Stimulated activated CD4-positive, alpha-beta T cell treated with anti-CD3 and anti-CD28 coated beads, Interleukin-15, amount 100 ng/mL, for 48 hours (primary cell): ENCODE results near the gene UBE3C.
A peak's percentile ranks its signal among the peaks of the same experiment; 100 is the strongest.
"Not testable (repeated sequence)": the region's sequence is repeated elsewhere in the genome, so short reads cannot be mapped to it uniquely, and the experiment has no call there.

Experiments used
- DNase-seq, 2 donors: peaks; one replicate each; pipeline ENCODE4 v3.0.0-alpha.2; 2020; ENCODE audit warnings: low read depth in 2 of 2

The UBE3C gene

DNA sequence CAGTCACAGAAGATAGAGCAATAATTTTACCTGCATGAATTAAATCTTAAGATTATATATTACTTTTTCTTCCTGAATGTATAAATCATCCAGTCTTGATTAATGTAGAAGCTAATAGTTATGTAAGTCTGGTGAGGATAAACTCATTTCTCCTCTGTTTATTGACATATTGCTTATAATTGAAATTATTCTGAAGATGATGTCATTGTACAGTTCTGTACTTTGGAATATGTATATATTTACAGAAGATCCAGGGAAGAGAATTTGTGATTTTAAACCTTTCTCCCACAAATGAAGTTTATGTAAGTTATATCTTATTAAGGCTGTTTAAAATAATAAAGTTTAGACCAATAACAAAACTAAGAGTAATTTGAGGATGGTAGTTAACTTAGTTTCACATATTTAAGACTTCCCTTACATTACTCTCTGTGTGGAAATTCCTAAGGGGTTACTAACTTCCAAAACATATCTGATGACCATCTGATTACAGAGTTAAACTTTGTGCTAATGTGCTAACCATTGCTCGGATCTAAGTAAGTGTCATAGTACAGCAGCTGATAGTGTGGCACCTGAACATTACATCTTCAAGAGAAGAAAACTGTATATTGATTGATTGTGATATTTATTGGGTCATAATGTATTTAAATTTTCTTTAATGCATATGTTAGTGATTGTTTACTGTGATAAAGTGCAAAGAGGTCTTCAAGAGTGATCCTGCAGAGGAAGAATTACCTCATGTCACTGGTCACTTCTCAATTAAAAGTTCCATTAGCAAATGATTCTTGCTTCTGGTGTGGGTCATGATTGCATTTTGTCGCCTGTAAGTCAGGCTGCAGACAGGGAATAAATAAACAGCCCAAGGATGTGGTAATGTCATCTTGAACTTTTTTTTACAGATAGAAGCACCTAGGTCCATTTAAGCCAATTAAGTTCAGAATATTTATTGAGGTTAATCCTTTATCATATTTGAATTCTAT is 96.9 kb downstream of the UBE3C start:
- DNase-seq, result no peak

DNA sequence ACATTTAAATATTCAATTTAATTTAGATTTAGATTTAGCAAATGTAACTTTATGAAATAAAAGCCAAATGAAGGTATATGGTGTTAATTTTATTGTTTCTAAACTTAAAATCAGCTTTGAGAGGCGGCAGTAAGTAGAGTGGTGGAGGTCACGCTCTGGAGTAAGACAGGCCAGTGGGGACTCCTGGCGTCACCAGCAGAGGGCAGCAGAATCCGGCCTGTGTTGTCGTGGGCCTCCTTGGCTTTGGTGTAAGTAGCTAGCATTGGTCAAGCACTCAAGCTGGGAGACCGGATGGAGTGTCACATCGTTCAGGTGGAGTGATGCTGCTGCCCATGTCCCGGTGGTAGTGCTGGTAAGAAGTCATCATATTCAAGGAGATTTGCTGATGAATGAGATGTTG is 99.4 kb downstream of the UBE3C start:
- no peak for DNase-seq

DNA sequence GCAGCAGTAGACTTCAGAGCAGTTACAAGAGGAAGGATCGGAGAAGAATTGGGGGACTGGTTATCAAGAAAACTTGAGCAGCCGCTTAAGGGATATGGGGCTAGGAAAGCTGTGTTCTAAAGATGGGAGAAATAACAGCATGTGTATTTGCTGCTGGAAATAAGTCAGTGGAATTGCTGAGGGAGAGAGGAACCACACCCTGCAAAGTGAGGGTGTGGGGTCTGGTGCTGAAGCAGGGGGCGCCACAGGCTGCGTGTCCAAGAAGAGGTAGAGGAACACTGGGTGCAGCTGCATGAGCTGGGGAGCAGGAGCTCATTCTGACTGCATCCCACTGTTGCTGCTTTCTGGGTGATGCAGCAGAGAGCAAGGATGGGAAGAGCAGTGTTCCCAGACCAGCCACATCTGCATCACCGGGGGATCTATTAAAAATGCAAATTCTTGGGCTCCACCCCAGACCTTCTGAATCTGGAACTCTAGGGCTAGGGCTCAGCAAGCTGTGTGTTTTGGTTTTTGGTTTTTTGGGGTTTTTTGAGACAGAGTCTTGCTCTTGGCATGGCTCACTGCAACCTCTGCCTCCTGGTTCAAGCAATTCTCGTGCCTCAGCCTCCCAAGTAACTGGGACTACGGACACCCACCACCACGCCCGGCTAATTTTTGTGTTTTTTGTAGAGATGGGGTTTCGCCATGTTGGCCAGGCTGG is 101.0 kb downstream of the UBE3C start:
- DNase-seq, result no peak

DNA sequence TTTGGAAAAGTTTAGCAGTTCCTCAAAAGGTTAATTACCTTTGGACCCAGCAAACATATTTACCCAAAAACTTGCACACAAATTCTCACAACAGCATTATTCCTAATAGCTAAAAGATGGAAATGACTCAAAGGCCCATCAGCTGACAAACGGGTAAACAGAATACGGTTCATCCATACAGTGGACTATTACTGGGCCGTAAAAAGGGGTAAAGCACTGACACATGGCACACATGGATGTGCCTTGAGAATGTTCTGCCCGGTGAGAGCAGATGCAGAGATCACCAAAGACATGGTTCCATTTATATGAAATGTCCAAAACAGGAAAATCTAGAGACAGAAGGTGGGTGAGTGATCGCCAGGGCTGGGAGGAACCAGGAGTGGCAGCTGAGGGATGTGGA is 102.9 kb downstream of the UBE3C start:
- no peak for DNase-seq

DNA sequence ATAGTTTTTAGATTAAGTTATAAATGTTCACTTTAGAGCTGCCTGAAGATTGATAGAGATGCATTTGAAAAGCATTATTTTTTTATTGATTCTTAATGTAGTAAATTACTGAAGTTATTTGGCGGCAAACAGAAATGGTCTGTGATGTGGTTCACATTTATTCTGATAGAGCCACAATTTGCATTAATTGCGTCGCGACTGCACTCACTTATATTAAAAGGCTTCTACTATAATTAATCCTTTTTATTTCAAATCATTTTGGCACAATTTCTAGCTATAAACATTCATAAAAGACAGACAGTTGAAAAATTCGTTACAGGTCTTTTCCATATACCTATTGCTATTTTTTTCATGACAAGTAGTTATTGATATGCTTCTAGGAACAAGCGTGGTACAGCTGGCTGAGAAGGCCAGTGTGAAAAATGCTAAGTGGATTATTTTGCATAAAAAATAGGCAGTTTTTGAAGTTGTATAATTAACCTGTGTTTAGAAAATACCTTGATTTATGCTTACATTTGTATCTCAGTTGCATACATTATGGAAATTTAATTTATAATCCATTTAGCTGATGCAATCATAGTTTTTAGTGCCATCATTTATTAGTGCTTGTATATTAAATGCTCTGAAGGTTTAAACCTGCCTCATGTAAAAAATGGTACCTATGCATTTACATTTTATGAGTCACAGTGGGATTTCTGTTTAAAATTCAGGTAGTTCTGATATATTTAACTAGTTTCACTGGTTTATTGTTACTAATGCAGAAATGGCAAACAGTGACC is 106.0 kb downstream of the UBE3C start:
- DNase-seq, result no peak

DNA sequence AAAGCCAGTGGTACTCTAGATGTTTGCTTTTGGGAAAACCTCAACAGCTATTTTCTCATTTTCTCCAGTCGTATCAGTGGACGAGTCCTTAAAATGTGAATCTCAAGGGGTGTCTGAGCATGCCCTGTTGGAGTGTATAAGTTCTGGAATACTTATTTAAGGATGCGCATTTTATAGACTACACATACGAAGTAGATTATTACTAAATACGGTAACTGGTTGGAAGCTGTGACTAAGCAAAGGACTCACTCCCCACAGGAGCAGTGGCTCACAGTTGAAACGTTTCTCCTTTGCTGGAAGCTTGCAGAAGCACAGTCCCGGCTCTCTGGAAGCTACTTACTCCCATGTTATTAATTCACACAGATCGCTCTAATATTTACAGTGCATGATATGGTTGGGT is 107.3 kb downstream of the UBE3C start:
- DNase-seq, result no peak

DNA sequence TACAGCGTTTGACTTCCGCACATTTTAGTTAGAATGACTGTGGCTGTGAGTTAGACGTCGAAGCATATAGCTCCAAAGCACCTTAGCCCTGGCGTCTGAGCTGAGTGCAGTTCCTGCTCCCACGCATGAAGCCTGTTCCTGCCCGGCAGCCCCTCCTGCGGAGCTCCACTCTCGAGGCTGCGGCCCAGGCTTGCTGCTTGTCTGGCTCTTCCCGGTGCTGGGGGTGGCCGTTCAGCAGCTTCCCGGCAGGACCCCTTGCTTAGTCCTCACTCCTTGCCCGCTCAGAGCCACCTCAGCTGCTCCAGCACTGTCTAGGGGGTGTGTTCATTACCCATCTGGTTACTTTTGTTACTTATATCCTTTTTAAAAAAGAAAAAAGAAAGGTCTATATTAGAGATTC is 109.9 kb downstream of the UBE3C start:
- DNase-seq, result no peak

DNA sequence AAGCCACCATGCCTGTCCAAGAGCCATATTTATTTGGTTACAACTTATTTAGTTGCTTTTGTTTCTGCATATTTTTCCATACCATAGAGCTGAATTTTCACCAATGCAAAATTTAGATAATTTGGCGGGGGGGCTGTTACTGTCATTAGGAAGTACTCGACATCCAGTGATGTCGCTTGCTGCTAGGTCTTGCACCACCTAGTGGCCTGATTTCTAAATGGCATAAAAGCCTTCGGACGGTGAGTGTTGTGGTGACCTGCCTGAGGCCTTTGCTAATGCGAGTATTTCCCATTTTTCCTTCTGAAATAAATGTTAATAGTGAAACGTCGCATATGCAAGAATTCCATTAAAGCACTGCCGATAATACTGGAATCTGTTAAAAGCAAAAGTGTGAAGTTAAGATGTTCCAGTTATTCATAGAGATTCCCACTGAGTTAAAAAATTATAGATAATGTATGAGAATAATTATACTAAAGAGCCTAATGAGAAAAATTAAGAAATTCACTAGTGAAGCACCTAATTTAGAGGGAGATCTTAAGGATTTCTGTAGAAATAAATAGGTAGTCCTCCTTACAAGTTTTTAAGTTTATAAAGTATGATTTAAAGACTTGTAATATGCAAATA is 112.0 kb downstream of the UBE3C start:
- peak in 1 of 2 donors; percentile 38 for DNase-seq

DNA sequence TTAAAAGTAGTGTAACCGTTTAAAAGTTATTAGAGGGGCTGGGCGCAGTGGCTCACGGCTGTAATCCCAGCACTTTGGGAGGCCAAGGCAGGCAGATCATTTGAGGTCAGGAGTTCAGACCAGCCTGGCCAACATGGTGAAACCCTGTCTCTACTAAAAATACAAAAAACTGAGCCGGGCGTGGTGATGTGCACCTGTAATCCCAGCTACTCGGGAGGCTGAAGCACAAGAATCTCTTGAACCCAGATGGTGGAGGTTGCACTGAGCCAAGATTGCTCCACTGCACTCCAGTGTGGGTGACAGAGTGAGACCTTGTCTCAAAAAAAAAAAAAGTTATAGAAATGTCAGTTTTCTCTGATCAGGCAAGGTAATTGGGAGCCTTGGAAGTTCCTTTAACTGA is 113.1 kb downstream of the UBE3C start:
- not testable (repeated sequence) for DNase-seq

DNA sequence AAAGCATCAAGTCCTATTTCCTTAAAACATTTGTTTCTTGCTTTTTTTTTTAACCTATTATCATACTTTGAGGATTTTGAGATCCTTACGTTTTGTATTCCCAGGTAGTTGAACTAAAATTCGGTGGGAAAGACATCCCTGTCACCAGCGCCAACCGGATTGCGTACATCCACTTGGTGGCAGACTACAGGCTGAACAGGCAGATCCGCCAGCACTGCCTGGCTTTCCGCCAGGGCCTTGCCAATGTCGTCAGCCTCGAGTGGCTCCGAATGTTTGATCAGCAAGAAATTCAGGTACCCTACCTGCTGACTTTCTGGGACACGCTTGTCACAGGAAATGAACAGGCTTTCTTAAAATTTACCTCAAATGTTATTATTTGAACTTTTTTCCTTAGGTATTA is 115.1 kb downstream of the UBE3C start:
- DNase-seq, result no peak

DNA sequence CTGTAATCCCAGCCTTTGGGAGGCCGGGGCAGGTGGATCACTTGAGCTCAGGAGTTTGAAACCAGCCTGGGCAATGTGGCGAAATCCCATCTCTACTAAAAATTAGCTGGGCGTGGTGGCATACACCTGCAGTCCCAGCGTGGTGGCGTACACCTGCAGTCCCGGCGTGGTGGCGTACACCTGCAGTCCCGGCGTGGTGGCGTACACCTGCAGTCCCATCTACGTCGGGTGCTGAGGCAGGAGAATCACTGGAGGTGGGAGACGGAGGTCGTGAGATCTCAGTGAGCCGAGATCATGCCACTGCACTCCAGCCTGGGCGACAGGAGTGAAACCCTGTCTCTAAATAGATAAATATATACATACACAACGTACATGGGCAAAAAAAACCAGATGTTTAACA is 116.1 kb downstream of the UBE3C start:
- DNase-seq, result not testable (repeated sequence)

DNA sequence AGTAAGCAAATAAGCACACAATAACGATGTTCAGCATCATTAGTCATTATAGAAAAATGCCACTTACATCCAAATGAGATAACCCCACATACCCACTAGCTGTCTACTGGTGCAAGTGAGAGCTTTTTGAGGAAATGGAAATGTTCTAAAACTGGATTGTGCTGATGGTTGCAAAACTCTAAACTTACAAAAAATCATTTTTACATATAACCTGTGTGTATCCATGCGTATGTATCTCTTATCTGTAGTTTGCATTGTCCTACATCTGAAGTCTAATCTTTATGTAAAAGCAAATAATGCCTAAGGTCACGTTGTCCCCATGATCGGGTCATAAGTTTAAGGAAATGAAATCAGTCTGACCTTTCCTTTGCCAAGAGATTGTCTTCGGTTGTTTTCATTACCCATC is 116.5 kb downstream of the UBE3C start:
- DNase-seq, result no peak

DNA sequence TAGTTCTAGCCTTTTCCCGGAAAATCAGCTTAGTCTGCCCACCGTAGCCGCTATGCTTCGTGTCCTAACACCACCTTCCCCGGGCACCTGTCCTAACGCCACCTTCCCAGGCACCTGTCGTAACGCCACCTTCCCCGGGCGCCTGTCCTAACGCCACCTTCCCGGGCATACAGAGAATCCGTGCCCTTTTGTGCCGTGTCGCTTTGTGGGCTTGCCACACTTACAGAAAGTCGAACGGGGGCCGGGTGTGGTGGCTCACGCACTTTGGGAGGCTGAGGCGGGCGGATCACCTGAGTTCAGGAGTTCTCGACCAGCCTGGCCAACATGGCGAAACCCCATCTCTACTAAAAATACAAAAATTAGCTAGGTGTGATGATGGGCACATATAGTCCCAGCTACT is 124.4 kb downstream of the UBE3C start:
- no peak for DNase-seq

DNA sequence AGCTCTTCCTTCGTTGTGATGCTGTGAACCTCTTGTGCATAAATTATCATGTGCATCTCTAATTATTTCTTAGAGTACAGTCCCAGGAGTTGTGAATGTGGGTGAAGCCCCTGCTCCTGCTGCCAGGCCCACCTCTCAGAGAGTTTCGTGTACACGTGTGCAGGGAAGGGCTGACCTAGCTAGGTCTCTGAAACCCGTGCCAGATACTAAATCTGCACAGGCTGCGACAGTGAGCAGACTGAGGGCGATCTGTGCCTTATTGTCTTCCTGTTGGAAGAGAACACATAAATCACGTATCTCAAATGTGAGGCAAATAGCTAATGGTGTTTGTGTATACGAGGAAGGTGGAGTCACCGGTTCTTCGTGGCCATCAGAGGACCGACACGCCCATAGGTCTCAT is 126.3 kb downstream of the UBE3C start:
- no peak for DNase-seq

DNA sequence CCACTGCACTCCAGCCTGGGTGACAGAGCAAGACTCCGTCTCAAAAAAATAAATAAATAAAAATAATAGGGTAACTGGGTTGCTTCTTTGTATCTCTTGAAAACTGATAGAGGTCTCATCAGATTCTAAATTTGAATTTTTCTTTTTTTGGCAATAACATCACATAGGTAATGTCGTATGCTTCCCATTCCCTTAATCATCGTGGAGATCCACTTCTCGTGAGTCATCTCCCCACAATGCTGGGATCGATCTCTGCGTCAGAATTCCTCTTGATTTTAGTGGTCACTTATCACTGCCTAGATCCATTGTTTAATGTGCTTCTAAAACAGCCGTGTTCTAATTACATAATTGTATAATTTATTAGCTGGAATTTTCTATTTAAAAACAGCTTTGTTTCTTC is 127.5 kb downstream of the UBE3C start:
- no peak for DNase-seq

DNA sequence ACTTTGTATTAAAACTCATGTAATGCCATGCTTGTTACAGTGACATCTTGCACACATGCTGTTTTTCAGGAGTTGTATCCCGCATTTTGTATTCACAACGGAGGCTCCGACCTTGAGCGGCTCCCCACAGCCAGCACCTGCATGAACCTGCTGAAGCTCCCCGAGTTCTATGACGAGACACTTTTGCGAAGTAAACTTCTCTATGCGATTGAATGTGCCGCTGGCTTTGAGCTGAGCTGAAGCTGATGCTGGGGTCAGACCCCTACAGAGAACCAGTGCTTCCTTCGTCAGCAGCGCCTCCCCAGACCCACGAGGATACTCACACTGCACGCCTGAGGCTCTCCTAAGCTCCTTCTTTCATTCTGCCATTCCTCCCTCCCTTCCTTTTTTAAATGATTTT is 128.8 kb downstream of the UBE3C start:
- no peak for DNase-seq

DNA sequence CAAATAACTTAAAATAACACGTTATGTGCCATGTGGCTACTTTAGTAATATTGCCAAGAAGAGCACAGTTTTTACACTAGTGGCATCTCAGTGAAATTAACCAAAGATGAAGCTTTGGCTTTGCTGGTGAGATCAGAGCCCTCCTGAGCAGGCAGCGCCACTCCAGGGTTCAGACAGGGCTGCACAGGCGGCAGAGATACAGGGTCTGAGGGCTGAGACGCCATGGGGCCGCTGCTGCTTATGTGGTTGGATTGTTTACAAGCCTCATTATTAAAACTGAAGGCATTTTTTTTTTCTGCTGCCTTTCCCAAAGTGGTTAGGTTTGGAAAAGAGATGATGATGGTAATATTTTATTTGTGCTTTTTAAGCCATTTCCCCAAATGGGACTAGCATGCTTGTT is 129.2 kb downstream of the UBE3C start:
- DNase-seq, result no peak

DNA sequence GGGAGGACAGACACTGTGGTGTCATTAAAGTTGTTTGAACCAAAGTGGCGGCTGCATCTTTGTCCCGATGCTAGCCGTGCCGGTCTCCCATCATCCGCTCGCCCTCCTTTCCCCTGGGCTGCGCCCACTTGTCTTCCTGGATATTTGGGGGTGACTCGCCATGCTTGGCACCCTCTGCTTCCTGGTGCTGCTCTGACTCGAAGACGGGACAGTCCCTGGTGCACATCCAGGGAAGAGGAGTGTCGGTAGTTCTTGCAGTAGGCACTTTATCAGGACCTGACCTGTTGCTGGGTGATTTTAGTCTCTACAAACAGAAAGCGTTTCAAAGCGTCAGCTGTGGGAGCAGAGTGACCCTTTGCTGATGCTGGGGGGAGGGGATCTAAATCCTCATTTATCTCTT is 129.8 kb downstream of the UBE3C start:
- no peak for DNase-seq

DNA sequence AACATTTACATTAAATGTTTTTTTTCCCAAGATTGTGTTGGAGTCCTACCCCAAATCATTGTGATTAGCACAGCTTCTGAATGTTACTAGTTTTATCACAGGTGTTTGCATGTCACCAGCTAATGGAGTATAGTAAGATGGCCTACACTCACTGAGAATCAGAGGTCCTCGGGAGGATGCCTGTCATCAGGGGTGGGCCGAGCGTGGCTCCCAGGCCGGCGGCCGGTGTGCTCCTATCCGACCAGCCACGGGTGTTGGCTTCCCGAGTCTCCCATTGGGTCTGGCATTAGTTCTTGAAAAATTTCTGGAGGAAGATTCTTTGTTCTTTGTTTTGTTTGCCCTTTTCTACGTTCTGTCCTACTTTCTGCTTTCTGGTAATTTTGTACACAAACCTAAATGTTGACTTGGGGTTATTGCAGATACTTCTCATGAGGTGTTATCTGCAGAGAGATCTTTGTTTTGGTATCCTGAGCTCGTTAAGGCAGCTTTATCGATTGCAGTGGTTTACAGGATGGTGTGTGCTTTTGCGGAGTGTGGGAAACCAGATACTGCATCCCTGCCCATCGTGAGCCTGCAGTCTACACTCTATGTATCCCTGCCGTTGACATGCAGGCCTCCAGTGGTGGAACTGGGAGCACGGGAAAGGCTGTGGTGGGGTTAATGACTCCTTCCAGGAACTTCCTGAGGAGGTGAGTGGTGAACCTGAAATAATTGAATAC is 130.8 kb downstream of the UBE3C start:
- no peak for DNase-seq

DNA sequence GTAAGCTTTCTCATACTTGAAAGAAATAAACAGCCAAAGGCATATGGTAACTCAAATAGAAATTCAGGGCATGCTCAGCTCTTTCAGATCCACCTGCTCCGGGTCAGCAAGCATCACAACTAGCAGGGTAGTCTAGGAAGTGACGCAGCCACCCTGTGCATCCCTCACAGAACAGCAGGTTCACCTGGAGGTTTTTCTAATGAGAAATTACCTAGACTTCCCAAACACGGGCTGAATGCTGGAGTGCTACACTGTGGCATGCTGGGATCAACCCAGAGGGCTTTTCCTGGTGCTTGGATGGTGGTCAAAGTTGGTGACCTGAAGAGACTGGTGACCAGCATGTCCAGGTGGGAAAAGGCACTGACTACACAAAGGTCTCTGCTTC is 131.3 kb downstream of the UBE3C start:
- no peak for DNase-seq

DNA sequence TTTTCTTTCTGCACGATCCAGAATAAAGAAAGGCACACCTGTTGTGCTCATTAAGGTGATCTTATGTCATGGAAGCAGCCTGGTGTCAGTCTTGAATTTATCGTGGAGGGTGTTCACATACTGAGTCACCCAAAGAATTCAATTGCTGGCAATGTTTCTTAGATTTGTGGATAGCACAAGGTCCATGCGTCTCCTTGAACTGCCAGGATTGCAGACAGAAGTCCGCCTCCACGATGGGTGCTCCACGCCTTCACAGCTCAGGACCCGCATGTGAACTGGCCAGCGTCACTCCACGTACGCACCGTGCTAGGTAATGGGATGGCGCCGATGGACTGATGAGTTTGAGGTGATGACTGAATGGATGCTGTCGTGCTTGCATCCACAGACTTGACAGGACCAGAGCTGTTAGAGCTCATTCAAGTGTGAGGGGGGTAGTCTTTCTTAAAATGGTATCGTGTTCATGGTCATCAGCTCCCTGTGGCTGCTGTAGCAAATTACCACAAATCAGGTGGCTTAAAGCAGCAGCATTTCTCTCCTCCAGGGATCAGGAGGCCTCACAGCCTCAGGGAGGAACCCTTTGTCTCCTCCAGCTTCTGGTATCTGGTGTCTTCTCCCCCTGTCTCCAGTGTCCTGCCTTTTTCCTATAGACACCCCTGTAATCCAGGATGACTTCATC is 132.7 kb downstream of the UBE3C start:
- no peak for DNase-seq
